RWPE2 (cell line): ENCODE results near the gene LTC4S.

Experiments
- ATAC-seq: fragments of 200-7000 bp; cut with Tn5 transposase; 3 replicates; pipeline ENCODE4 v1.9.1; 2021; ENCODE audit warnings: low read depth
- DNase-seq: peaks from one replicate; pipeline ENCODE4 v3.0.0-alpha.2; 2020; ENCODE audit warnings: low spot score
- H3K27ac ChIP-seq: fragments of 450-650 bp; 2 replicates; pipeline ENCODE4 v1.5.1; 2017; ENCODE audit warnings: mild to moderate bottlenecking; ENCODE audit not compliant: poor library complexity, severe bottlenecking
- H3K27me3 ChIP-seq: fragments of 250-450 bp; sonication (Bioruptor Pico); 2 replicates; pipeline ENCODE4 v1.5.1; 2021; ENCODE audit warnings: mild to moderate bottlenecking, moderate library complexity; ENCODE audit not compliant: insufficient read depth, poor library complexity, severe bottlenecking
- H3K36me3 ChIP-seq: fragments of 250-450 bp; sonication (Bioruptor Pico); 2 replicates; pipeline ENCODE4 v1.5.1; 2020; ENCODE audit warnings: low read depth, mild to moderate bottlenecking, moderate library complexity
- H3K4me1 ChIP-seq: fragments of 250-450 bp; sonication (Bioruptor Pico); 2 replicates; pipeline ENCODE4 v1.5.1; 2021; ENCODE audit warnings: mild to moderate bottlenecking, moderate library complexity; ENCODE audit not compliant: insufficient read depth, poor library complexity, severe bottlenecking
- H3K4me3 ChIP-seq: fragments of 250-450 bp; sonication (Bioruptor Pico); 2 replicates; pipeline ENCODE4 v1.5.1; 2021; ENCODE audit warnings: mild to moderate bottlenecking, moderate library complexity; ENCODE audit not compliant: severe bottlenecking
- H3K9me3 ChIP-seq: fragments of 250-450 bp; sonication (Bioruptor Pico); 2 replicates; pipeline ENCODE4 v1.5.1; 2021; ENCODE audit warnings: mild to moderate bottlenecking, moderate library complexity; ENCODE audit not compliant: severe bottlenecking
- CTCF ChIP-seq: fragments of 450-650 bp; IDR thresholded peaks from one replicate; pipeline ENCODE4 v1.5.1; 2017; ENCODE audit warnings: mild to moderate bottlenecking, moderate library complexity; ENCODE audit not compliant: poor library complexity, severe bottlenecking

Gene LTC4S

GRCh38 chr5:179794575-179794974, 789 bp downstream of the LTC4S start:
- H3K27me3 ChIP-seq = no peaks in the 10 kb centered on the region
- DNase-seq (no peak), ATAC-seq (no peak)
- peaks cover 24% of the 10 kb centered on the region for H3K36me3 ChIP-seq
- TF ChIP-seq CTCF = no peak
- H3K27ac ChIP-seq = peak overlapping the region; percentile 74
- no peaks in the 10 kb centered on the region for H3K4me1 ChIP-seq
- no peak overlapping the region for H3K4me3 ChIP-seq
- no peaks in the 10 kb centered on the region for H3K9me3 ChIP-seq

GRCh38 chr5:179795049-179795862, 1.5 kb downstream of the LTC4S start:
- DNase-seq (peak; percentile 78), ATAC-seq (peak; percentile 14)
- Histone ChIP-seq H3K9me3 (no peaks in the 10 kb centered on the region), H3K36me3 (peaks cover 31% of the 10 kb centered on the region), H3K27me3 (no peaks in the 10 kb centered on the region), H3K4me1 (no peaks in the 10 kb centered on the region), H3K4me3 (peak overlapping the region; percentile 63), H3K27ac (peak overlapping the region; percentile 74)
- TF ChIP-seq CTCF = no peak

- ATAC-seq (peak; percentile 71), DNase-seq (peak; percentile 90)
- TF ChIP-seq CTCF = peak; percentile 98
- Histone ChIP-seq H3K4me1 (no peaks in the 10 kb centered on the region), H3K27ac (peak overlapping the region; percentile 74), H3K4me3 (peak overlapping the region; percentile 63), H3K36me3 (peaks cover 39% of the 10 kb centered on the region), H3K27me3 (no peaks in the 10 kb centered on the region), H3K9me3 (no peaks in the 10 kb centered on the region)
These were observed 2.4 kb downstream of the LTC4S start for GRCh38 chr5:179795863-179796833.

- ATAC-seq (no peak), DNase-seq (peak; percentile 73)
- Histone ChIP-seq H3K27ac (peak overlapping the region; percentile 74), H3K27me3 (no peaks in the 10 kb centered on the region), H3K4me3 (peak overlapping the region; percentile 63), H3K9me3 (no peaks in the 10 kb centered on the region), H3K4me1 (no peaks in the 10 kb centered on the region), H3K36me3 (peaks cover 45% of the 10 kb centered on the region)
- no peak for TF ChIP-seq CTCF
These were observed 3.3 kb downstream of the LTC4S start for GRCh38 chr5:179796877-179797608.
